Neural cell (in vitro differentiated cells): ENCODE measurements around the gene LARGE1. TPM values are rescaled to one million over a fixed set of nuclear protein-coding genes. Genes with fewer than 3 reads are reported as not detected.

Experiments used
- H2AFZ ChIP-seq: fragments of 200-600, 300-800 bp; sonication (generic), shearing (Covaris generic); 2 replicates; pipeline ENCODE4 v1.6.0; 2014; ENCODE audit warnings: low read depth, mild to moderate bottlenecking, antibody characterized with exemption, low read length, moderate library complexity
- H3F3A ChIP-seq: fragments of 200-600 bp; shearing (Covaris generic); 2 replicates; pipeline ENCODE4 v1.6.1; 2016; ENCODE audit warnings: mild to moderate bottlenecking, moderate library complexity, mixed read lengths, antibody characterized with exemption, low read length; ENCODE audit not compliant: insufficient read depth, poor library complexity, severe bottlenecking
- H3K27ac ChIP-seq: fragments of 200-600, 300-800 bp; sonication (generic), shearing (Covaris generic); 2 replicates; pipeline ENCODE4 v1.5.1; 2014; ENCODE audit warnings: mild to moderate bottlenecking, low read length, moderate library complexity
- H3K27me3 ChIP-seq: fragments of 300-800, 200-600 bp; sonication (generic), shearing (Covaris generic); 2 replicates; pipeline ENCODE4 v1.6.0; 2014; ENCODE audit warnings: mild to moderate bottlenecking, low read depth, low read length, moderate library complexity; ENCODE audit not compliant: insufficient read depth
- H3K36me3 ChIP-seq: fragments of 300-800, 200-600 bp; sonication (generic), shearing (Covaris generic); 2 replicates; pipeline ENCODE4 v1.5.1; 2014; ENCODE audit warnings: mild to moderate bottlenecking, antibody characterized with exemption, low read length, moderate library complexity; ENCODE audit not compliant: insufficient read depth
- H3K4me2 ChIP-seq: fragments of 300-800, 200-600 bp; sonication (generic), shearing (Covaris generic); 2 replicates; pipeline ENCODE4 v1.6.0; 2014; ENCODE audit warnings: mild to moderate bottlenecking, low read length
- H3K4me3 ChIP-seq: fragments of 300-800, 200-600 bp; sonication (generic), shearing (Covaris generic); 2 replicates; pipeline ENCODE4 v1.5.1; 2014; ENCODE audit warnings: mild to moderate bottlenecking, low read length, moderate library complexity
- H3K79me2 ChIP-seq: fragments of 200-600 bp; shearing (Covaris generic); replicated peaks from 2 replicates; pipeline ENCODE4 v1.6.0; 2014; ENCODE audit warnings: mild to moderate bottlenecking, low read length, moderate library complexity; ENCODE audit not compliant: insufficient read depth
- H3K9ac ChIP-seq: fragments of 300-800, 200-600 bp; sonication (generic), shearing (Covaris generic); 2 replicates; pipeline ENCODE4 v1.6.1; 2016; ENCODE audit warnings: mild to moderate bottlenecking, low read length, mixed read lengths
- H3K9me2 ChIP-seq: fragments of 200-600 bp; shearing (Covaris generic); 2 replicates; pipeline ENCODE4 v1.6.1; 2016; ENCODE audit warnings: mild to moderate bottlenecking, low read length, mixed read lengths; ENCODE audit not compliant: insufficient read depth
- H3K9me3 ChIP-seq: fragments of 200-600, 300-800 bp; sonication (generic), shearing (Covaris generic); 2 replicates; pipeline ENCODE4 v1.6.1; 2016; ENCODE audit warnings: mild to moderate bottlenecking, mixed run types, low read length, moderate library complexity, mixed read lengths
- H4K20me1 ChIP-seq: fragments of 200-600 bp; shearing (Covaris generic); 2 replicates; pipeline ENCODE4 v1.6.1; 2016; ENCODE audit warnings: mild to moderate bottlenecking, mixed run types; ENCODE audit not compliant: insufficient read depth
- EP300 ChIP-seq: fragments of 450-650 bp; conservative IDR thresholded peaks from 2 replicates; pipeline ENCODE4 v1.6.1; 2014; ENCODE audit warnings: antibody characterized with exemption, mild to moderate bottlenecking, moderate library complexity; ENCODE audit not compliant: poor library complexity, severe bottlenecking
- EZH2 ChIP-seq: fragments of 200-600, 300-800 bp; shearing (Covaris generic), sonication (generic); IDR thresholded peaks from 2 replicates; pipeline ENCODE4 v1.6.1; 2014; ENCODE audit warnings: antibody characterized with exemption, low read length, borderline replicate concordance, mild to moderate bottlenecking; ENCODE audit not compliant: insufficient read depth, poor library complexity, severe bottlenecking
- MXI1 ChIP-seq: fragments of 450-650 bp; conservative IDR thresholded peaks from 2 replicates; pipeline ENCODE4 v1.6.1; 2014; ENCODE audit warnings: antibody characterized with exemption, mild to moderate bottlenecking; ENCODE audit not compliant: poor library complexity, severe bottlenecking
- POLR2AphosphoS5 ChIP-seq: IDR thresholded peaks from 2 replicates; pipeline ENCODE4 v1.6.1; 2012
- RAD21 ChIP-seq: fragments of 450-650 bp; conservative IDR thresholded peaks from 2 replicates; pipeline ENCODE4 v1.6.1; 2014; ENCODE audit warnings: antibody characterized with exemption, mild to moderate bottlenecking, moderate library complexity
- SMC3 ChIP-seq: fragments of 450-650 bp; conservative IDR thresholded peaks from 2 replicates; pipeline ENCODE4 v1.6.1; 2014; ENCODE audit warnings: antibody characterized with exemption, mild to moderate bottlenecking, moderate library complexity; ENCODE audit not compliant: poor library complexity
- TAF1 ChIP-seq: IDR thresholded peaks from 2 replicates; pipeline ENCODE4 v1.6.1; 2012; ENCODE audit warnings: low read depth
- polyA plus RNA-seq: library from polyadenylated mRNA; depleted of rRNA; stranded (reverse); fragments of >200 nt; gene quantifications from 2 replicates; pipeline ENCODE4 v1.2.3, GENCODE V29; 2014
- TF ChIP-seq, protein P1 (sequence below): fragments of 450-650 bp; IDR thresholded peaks from 2 replicates; pipeline ENCODE4 v1.5.1; 2014; ENCODE audit warnings: antibody characterized with exemption, mild to moderate bottlenecking, moderate library complexity; ENCODE audit not compliant: poor library complexity, severe bottlenecking
- TF ChIP-seq, protein P2 (sequence below): IDR thresholded peaks from 2 replicates; pipeline ENCODE4 v1.6.1; 2012; ENCODE audit warnings: borderline replicate concordance

The LARGE1 gene
- polyA plus RNA-seq, 1 donor from 2014 or later, result 27.5 TPM

DNA sequence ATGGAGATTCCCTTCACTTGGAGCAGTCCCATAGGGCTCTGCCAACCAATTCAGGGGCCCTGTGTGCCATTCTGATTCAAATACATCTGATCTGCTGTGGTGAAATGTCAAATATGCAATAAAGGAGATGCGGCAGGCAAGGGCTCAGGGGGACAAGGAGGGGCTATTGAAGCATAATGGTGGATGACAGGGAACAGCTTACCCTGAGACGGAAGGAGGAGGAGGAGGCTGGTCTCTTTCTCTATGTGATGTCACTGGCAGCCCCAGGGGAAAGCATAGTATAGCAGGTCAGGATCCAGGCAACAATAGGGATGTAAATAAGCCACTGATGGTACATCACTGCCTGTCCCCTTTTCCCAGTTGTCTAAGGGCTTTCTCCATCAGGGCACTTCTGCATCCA, 511.2 kb downstream of the LARGE1 start:
- TF ChIP-seq EP300, result peak; percentile 81
- TF ChIP-seq, protein P1, sequence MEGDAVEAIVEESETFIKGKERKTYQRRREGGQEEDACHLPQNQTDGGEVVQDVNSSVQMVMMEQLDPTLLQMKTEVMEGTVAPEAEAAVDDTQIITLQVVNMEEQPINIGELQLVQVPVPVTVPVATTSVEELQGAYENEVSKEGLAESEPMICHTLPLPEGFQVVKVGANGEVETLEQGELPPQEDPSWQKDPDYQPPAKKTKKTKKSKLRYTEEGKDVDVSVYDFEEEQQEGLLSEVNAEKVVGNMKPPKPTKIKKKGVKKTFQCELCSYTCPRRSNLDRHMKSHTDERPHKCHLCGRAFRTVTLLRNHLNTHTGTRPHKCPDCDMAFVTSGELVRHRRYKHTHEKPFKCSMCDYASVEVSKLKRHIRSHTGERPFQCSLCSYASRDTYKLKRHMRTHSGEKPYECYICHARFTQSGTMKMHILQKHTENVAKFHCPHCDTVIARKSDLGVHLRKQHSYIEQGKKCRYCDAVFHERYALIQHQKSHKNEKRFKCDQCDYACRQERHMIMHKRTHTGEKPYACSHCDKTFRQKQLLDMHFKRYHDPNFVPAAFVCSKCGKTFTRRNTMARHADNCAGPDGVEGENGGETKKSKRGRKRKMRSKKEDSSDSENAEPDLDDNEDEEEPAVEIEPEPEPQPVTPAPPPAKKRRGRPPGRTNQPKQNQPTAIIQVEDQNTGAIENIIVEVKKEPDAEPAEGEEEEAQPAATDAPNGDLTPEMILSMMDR, result no peak

DNA sequence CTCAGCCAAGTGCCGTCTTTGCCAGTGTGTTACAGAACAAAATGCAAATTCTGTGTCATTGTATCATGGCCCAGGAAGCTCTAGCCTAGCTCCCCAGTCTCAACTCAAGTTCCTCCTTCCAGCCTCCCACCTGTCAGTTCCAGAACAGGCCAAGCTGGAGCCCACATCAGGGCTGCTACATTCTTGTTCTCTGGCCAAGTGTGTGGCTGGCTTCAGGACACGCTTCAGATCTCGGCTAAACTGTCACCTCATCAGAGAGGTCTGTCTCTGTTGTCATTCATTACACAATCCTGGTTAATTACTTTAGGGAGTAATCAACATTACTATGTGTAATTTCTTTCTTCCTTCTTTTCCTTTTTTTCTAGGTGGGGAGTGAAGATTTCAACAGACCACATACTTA, 515.1 kb downstream of the LARGE1 start:
- no peaks in the 10 kb centered on the region for H3K9me3 ChIP-seq
- H3F3A ChIP-seq, result peaks cover 6% of the 10 kb centered on the region
- H2AFZ ChIP-seq, result no peak overlapping the region
- H3K9ac ChIP-seq, result no peak overlapping the region
- H3K36me3 ChIP-seq, result no peaks in the 10 kb centered on the region
- H4K20me1 ChIP-seq, result no peaks in the 10 kb centered on the region
- no peaks in the 10 kb centered on the region for H3K9me2 ChIP-seq
- no peak overlapping the region for H3K27ac ChIP-seq
- TF ChIP-seq, protein P2, sequence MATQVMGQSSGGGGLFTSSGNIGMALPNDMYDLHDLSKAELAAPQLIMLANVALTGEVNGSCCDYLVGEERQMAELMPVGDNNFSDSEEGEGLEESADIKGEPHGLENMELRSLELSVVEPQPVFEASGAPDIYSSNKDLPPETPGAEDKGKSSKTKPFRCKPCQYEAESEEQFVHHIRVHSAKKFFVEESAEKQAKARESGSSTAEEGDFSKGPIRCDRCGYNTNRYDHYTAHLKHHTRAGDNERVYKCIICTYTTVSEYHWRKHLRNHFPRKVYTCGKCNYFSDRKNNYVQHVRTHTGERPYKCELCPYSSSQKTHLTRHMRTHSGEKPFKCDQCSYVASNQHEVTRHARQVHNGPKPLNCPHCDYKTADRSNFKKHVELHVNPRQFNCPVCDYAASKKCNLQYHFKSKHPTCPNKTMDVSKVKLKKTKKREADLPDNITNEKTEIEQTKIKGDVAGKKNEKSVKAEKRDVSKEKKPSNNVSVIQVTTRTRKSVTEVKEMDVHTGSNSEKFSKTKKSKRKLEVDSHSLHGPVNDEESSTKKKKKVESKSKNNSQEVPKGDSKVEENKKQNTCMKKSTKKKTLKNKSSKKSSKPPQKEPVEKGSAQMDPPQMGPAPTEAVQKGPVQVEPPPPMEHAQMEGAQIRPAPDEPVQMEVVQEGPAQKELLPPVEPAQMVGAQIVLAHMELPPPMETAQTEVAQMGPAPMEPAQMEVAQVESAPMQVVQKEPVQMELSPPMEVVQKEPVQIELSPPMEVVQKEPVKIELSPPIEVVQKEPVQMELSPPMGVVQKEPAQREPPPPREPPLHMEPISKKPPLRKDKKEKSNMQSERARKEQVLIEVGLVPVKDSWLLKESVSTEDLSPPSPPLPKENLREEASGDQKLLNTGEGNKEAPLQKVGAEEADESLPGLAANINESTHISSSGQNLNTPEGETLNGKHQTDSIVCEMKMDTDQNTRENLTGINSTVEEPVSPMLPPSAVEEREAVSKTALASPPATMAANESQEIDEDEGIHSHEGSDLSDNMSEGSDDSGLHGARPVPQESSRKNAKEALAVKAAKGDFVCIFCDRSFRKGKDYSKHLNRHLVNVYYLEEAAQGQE, result no peak
- TF ChIP-seq, protein P1, result no peak
- no peak for TF ChIP-seq TAF1
- TF ChIP-seq MXI1, result no peak
- no peak for TF ChIP-seq EZH2
- no peak for TF ChIP-seq SMC3
- no peak for TF ChIP-seq RAD21
- TF ChIP-seq EP300, result no peak
- TF ChIP-seq POLR2AphosphoS5, result no peak
- H3K27me3 ChIP-seq, result no peaks in the 10 kb centered on the region
- no peak overlapping the region for H3K4me2 ChIP-seq
- no peaks in the 10 kb centered on the region for H3K79me2 ChIP-seq
- H3K4me3 ChIP-seq, result no peak overlapping the region

More for the DNA sequence above, 511.2 kb downstream of the LARGE1 start:
- H3K9me3 ChIP-seq, result no peaks in the 10 kb centered on the region
- H3K27me3 ChIP-seq, result no peaks in the 10 kb centered on the region
- no peaks in the 10 kb centered on the region for H3K36me3 ChIP-seq
- peaks cover 6% of the 10 kb centered on the region for H3F3A ChIP-seq
- H3K27ac ChIP-seq, result peak overlapping the region; percentile 48
- H2AFZ ChIP-seq, result no peak overlapping the region
- no peaks in the 10 kb centered on the region for H3K9me2 ChIP-seq
- H3K79me2 ChIP-seq, result no peaks in the 10 kb centered on the region
- no peaks in the 10 kb centered on the region for H4K20me1 ChIP-seq
- H3K9ac ChIP-seq, result peak overlapping the region; percentile 22
- peak overlapping the region; percentile 39 for H3K4me3 ChIP-seq
- peak overlapping the region; percentile 21 for H3K4me2 ChIP-seq
